SK-N-SH (cell line): ENCODE data around the gene TRAM2.

Experiments used
- CTCF ChIP-seq: fragments of 200-600 bp; sonication (generic); IDR thresholded peaks from 2 replicates; pipeline ENCODE4 v1.6.1; 2017; ENCODE audit warnings: antibody characterized with exemption, mild to moderate bottlenecking, moderate library complexity
- EP300 ChIP-seq, 2 experiments: IDR thresholded peaks; 2 replicates each; pipeline versions ENCODE4 v1.4.0 to v1.6.1; 2012; ENCODE audit warnings: borderline replicate concordance in 1 of 2, low read depth in 1 of 2, low read length in 1 of 2
- FOXM1 ChIP-seq: IDR thresholded peaks from 2 replicates; pipeline ENCODE4 v1.4.0; 2012; ENCODE audit warnings: low read depth, mild to moderate bottlenecking
- GABPA ChIP-seq: IDR thresholded peaks from 2 replicates; pipeline ENCODE4 v1.4.0; 2012; ENCODE audit warnings: low read depth, mild to moderate bottlenecking
- GATA2 ChIP-seq: sonication (generic); formaldehyde crosslinking; IDR thresholded peaks from 2 replicates; pipeline ENCODE4 v1.5.0; 2020; ENCODE audit warnings: mild to moderate bottlenecking, missing genetic modification reagents
- JUND ChIP-seq: IDR thresholded peaks from 2 replicates; pipeline ENCODE4 v1.4.0; 2012
- MAX ChIP-seq: IDR thresholded peaks from 2 replicates; pipeline ENCODE4 v1.4.0; 2012; ENCODE audit warnings: low read depth
- NFIC ChIP-seq: IDR thresholded peaks from 2 replicates; pipeline ENCODE4 v1.4.0; 2012; ENCODE audit warnings: borderline replicate concordance
- NRF1 ChIP-seq: IDR thresholded peaks from 2 replicates; pipeline ENCODE4 v1.6.1; 2012; ENCODE audit warnings: low read depth, mild to moderate bottlenecking, low read length
- POLR2AphosphoS5 ChIP-seq: IDR thresholded peaks from 2 replicates; pipeline ENCODE4 v1.6.1; 2012; ENCODE audit warnings: low read depth, low read length
- REST ChIP-seq: IDR thresholded peaks from 2 replicates; pipeline ENCODE4 v1.6.1; 2012; ENCODE audit warnings: mild to moderate bottlenecking, low read depth, low read length, moderate library complexity
- RFX5 ChIP-seq: IDR thresholded peaks from 2 replicates; pipeline ENCODE4 v1.6.1; 2012; ENCODE audit warnings: mild to moderate bottlenecking, improper control_type of control experiment, low read length
- RXRA ChIP-seq: IDR thresholded peaks from 2 replicates; pipeline ENCODE4 v1.4.0; 2012; ENCODE audit warnings: low read depth, mild to moderate bottlenecking, borderline replicate concordance
- TAF1 ChIP-seq: IDR thresholded peaks from 2 replicates; pipeline ENCODE4 v1.6.1; 2012; ENCODE audit warnings: low read depth, mild to moderate bottlenecking, low read length, moderate library complexity, borderline replicate concordance

- TF ChIP-seq POLR2AphosphoS5 (no peak), REST (no peak), FOXM1 (no peak), CTCF (no peak), GABPA (no peak), JUND (no peak), NFIC (no peak), TAF1 (no peak), EP300 (IDR thresholded peaks at IDR 0.05; ENCODE audit: borderline replicate concordance in 1 of 2, low read depth in 1 of 2, low read length in 1 of 2) (no peak), RXRA (no peak), NRF1 (no peak), RFX5 (no peak), GATA2 (no peak), MAX (no peak)
Measured at GRCh38 chr6:52524918-52525317, 51.9 kb downstream of the TRAM2 start.
